GM15510 (cell line): ENCODE measurements around the gene ARHGEF12.

Source experiments
- POLR2A ChIP-seq: IDR thresholded peaks from 3 replicates; pipeline ENCODE4 v1.6.1; 2011; ENCODE audit warnings: borderline replicate concordance; ENCODE audit not compliant: insufficient read length; ENCODE audit errors: extremely low read depth

The ARHGEF12 gene

DNA sequence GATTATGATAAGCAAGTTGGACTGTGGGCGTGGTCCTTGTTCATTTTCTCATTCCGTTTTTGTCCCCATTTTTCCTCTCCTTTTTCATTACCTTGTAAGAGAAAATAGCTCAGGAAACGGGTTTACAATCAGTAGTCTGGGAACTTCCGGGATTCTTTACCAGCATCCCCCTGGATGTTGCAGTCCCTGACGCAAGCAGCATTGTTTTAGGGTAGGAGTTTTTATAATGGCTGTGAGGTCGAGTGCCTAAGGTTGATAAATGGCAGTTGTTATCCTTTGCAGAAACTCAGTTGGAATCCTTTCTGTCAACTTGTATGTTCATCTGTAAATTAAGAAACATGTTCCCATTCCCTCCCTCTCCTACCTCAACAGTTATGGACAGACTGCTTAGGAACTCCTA, 68.3 kb downstream of the ARHGEF12 start:
- TF ChIP-seq POLR2A, result no peak

DNA sequence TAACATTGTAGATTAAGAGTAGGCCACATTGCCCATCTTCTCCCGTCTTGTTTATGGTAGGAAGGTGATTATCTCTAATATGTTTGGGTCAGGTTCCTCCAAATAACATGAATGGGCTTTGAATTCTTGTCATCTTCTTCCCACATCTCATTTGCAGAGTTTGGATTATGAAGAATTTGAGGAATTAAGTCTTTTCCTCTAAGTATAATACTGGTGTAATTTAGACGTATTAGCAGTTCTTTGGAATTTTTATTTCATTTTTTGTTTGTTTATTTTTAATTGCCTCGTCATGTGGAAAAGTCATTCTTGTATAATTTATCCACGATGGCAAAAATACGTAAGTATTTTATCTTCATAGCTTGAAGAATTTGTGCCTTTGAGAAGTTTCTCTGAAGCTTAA, 73.4 kb downstream of the ARHGEF12 start:
- TF ChIP-seq POLR2A, result no peak

DNA sequence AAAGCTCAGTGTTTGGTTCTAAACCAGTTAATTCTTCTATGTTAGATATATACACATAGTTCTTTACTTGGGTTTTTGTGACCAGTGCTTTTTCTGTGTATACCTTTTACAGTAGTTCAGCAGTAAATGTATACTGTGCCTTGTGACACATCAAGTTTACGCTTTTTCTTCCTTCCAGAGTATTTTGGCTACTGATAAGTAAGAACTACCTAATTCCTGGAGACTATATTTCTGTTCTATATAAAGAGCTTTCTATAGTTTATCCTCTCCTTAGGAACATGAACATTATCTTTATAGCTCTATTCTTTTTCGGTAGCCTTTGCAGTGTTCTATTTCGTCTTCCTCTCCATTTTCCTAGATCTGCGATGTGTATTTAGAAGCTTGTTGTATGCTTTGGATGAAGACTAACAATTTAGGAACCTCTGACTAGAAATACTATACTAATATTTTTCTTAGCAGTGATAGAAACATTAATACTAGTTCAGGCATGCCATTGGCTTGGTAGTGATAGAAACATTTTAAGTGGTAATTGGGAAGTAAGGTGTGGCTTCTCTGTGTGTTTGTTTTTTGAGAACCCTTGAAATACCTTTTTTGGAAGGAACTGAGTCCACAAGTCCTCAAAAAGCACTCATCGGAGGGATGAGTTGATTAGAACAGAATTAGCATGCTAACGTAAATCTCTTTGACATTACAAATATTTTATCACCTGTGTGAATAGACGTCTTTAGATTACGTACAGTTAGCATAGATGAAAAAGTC, 74.6 kb downstream of the ARHGEF12 start:
- no peak for TF ChIP-seq POLR2A

DNA sequence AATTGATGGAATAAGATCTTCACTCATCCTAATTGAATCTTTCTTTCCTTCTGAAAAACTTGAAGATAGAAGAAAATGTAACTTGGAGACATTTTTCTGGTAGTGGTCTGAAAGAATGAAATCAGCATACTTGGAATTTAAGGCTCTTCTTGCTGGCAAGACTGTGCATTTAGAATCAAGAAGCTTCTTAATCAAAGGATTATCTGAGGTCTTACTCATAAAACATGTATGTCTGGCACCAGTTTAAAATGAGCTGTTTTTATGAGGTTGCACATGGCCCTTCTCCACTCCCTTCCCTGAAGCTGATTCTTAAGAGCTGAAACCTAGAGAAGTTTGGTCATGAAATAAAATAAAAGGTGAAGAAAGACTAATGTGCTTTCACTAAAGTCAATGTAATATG, 77.3 kb downstream of the ARHGEF12 start:
- TF ChIP-seq POLR2A, result no peak

DNA sequence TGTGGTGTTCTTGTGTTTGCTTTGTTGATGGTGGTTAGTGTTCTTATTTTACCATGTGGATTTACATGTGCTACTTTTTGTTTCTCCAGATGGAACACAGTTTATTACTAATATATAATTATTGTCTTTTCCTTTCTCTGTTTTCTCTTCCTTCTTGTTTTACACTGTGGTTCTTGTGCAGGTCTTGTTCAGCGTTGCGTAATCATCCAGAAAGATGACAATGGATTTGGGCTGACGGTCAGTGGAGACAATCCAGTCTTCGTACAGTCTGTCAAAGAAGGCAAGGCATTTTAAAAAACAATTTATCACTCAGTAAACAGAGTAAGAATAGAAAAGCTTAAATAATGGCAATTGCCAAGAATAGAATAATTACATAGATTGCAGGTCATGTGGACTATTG, 84.4 kb downstream of the ARHGEF12 start:
- TF ChIP-seq POLR2A, result no peak

DNA sequence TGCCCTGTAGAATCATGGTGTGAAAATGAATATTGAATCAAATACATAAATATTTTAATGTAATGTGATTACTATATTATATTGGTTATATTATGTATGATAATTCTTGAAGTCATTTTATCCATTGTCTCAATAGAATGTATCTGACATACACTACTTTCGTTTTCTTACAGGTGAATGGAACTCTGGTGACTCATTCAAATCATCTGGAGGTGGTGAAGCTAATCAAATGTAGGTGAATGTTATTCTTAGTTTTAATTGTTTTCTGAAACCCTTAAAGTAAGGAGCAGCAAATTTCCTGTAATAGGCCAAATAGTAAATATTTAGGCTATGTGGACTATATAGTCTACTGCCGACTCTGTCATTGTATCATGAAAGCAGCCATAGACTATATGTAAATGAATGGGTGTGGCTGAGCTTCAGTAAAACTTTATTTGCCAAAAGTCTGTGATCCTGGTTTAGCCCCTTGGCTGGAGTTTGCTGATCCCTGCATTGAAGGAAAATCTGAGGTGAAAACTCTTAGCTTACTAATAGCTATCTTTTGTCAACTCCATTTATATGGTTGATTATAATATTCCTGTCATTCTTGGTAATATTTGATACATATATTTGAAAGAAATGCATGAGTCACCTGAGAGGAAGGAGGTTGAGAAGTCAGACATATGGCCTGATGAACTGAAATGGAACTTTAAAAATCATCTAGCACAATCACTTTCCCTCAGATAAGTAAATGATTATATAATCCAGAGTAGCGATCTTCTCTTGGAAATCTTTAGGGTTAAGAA, 88.2 kb downstream of the ARHGEF12 start:
- no peak for TF ChIP-seq POLR2A

- TF ChIP-seq POLR2A, result no peak
Observed at GRCh38 chr11:120424970-120425332, 88.7 kb downstream of the ARHGEF12 start.

- TF ChIP-seq POLR2A, result no peak
Observed at GRCh38 chr11:120425527-120425926, 89.3 kb downstream of the ARHGEF12 start.

- TF ChIP-seq POLR2A, result no peak
Observed at GRCh38 chr11:120430146-120430545, 93.9 kb downstream of the ARHGEF12 start.

GRCh38 chr11:120431633-120432032, 95.4 kb downstream of the ARHGEF12 start:
- no peak for TF ChIP-seq POLR2A

GRCh38 chr11:120432056-120433018, 96.1 kb downstream of the ARHGEF12 start:
- TF ChIP-seq POLR2A, result no peak

DNA sequence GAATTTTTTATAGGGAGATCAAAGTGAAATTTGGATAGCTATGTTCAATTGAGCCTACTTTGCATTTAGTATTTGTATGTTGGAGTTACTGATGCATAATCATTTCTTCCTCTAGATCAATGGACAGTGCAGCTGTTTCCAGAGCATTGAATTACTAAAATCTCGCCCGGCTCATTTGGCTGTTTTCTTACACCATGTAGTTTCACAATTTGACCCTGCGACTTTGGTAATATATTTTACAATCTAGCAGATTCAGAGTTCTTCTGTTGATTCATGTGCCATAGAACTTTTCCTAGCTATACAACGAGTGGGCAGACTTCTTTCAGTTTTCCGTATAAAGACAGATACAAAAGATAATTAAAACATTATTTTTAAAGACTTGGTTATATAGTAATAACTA, 105.4 kb downstream of the ARHGEF12 start:
- TF ChIP-seq POLR2A, result no peak

- no peak for TF ChIP-seq POLR2A
Observed at GRCh38 chr11:120442031-120442430, 105.8 kb downstream of the ARHGEF12 start.

GRCh38 chr11:120446802-120447201, 110.6 kb downstream of the ARHGEF12 start:
- no peak for TF ChIP-seq POLR2A

GRCh38 chr11:120448240-120448639, 112.0 kb downstream of the ARHGEF12 start:
- TF ChIP-seq POLR2A, result no peak

GRCh38 chr11:120455487-120455886, 119.3 kb downstream of the ARHGEF12 start:
- TF ChIP-seq POLR2A, result no peak

GRCh38 chr11:120457996-120458395, 121.8 kb downstream of the ARHGEF12 start:
- TF ChIP-seq POLR2A, result no peak
